ENCODE measurements around the gene COPS3.

DNA sequence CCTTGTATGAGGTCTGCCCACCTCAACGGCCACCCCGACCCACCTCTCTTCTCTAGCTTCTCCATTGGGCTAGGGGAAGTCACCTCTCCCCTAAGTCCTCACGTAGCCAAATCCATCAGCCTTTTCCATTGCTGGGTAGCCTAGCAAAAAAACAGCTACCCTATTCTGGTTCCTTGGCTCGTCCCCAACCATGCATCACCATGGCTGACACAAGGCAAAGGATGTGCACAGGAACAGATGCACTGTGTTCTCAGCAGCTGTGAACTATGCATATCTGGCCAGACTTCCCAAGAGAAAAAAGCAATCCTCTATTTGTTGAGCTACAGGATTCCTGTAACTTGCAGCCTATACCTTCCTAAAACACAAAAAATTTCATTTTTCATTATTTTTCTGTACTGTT lies 22.0 kb downstream of the COPS3 start:
- TF ChIP-seq, protein P1, sequence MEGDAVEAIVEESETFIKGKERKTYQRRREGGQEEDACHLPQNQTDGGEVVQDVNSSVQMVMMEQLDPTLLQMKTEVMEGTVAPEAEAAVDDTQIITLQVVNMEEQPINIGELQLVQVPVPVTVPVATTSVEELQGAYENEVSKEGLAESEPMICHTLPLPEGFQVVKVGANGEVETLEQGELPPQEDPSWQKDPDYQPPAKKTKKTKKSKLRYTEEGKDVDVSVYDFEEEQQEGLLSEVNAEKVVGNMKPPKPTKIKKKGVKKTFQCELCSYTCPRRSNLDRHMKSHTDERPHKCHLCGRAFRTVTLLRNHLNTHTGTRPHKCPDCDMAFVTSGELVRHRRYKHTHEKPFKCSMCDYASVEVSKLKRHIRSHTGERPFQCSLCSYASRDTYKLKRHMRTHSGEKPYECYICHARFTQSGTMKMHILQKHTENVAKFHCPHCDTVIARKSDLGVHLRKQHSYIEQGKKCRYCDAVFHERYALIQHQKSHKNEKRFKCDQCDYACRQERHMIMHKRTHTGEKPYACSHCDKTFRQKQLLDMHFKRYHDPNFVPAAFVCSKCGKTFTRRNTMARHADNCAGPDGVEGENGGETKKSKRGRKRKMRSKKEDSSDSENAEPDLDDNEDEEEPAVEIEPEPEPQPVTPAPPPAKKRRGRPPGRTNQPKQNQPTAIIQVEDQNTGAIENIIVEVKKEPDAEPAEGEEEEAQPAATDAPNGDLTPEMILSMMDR (conservative IDR thresholded peaks at IDR 0.05; ENCODE audit: low read depth in 2 of 2) = no peak
- TF ChIP-seq EZH2phosphoT487 (IDR thresholded peaks at IDR 0.05; ENCODE audit: unreplicated experiment) (no peak), ZNF462 (CRISPR knock-in tag; IDR thresholded peaks at IDR 0.05) (no peak), CREB1 (CRISPR knock-in tag; IDR thresholded peaks at IDR 0.05; ENCODE audit: low read depth) (no peak), EZH2 (IDR thresholded peaks at IDR 0.05; ENCODE audit: low read depth, unreplicated experiment) (no peak), ETS1 (IDR thresholded peaks at IDR 0.05) (no peak), STAT1 (IDR thresholded peaks at IDR 0.05; ENCODE audit: unreplicated experiment) (no peak), POLR2AphosphoS5 (IDR thresholded peaks at IDR 0.05; ENCODE audit: low read depth) (no peak), JUNB (IDR thresholded peaks at IDR 0.05; ENCODE audit: unreplicated experiment) (no peak), REST (IDR thresholded peaks at IDR 0.05; ENCODE audit: unreplicated experiment) (no peak), ZNF114 (CRISPR knock-in tag; IDR thresholded peaks at IDR 0.05) (no peak), NANOG (IDR thresholded peaks at IDR 0.05; ENCODE audit: borderline replicate concordance) (no peak), ZNF331 (CRISPR knock-in tag; IDR thresholded peaks at IDR 0.05; ENCODE audit: low read depth) (no peak)
